Urinary bladder (tissue), 4 donors: ENCODE measurements around the gene IL17B. TPM values are rescaled to one million over a fixed set of nuclear protein-coding genes. Genes with fewer than 3 reads are reported as not detected.
A peak's percentile ranks its signal among the peaks of the same experiment; 100 is the strongest.

Experiments
- DNase-seq: peaks from one replicate; pipeline ENCODE4 v3.0.0-alpha.2; 2015; ENCODE audit errors: extremely low spot score
- H3K27ac ChIP-seq: one replicate; pipeline ENCODE4 v1.5.1; 2013; ENCODE audit warnings: low read depth, mild to moderate bottlenecking, moderate library complexity
- H3K36me3 ChIP-seq: one replicate; pipeline ENCODE4 v1.6.1; 2013; ENCODE audit warnings: mild to moderate bottlenecking, moderate library complexity; ENCODE audit not compliant: insufficient read depth
- H3K4me1 ChIP-seq: one replicate; pipeline ENCODE4 v1.6.1; 2013; ENCODE audit warnings: mild to moderate bottlenecking, moderate library complexity; ENCODE audit not compliant: insufficient read depth
- H3K4me3 ChIP-seq: one replicate; pipeline ENCODE4 v1.5.1; 2013; ENCODE audit warnings: low read depth, low read length
- WGBS: extraction: QIAGEN DNeasy Blood & Tissue Kit; methylation state at CpG from one replicate; pipeline ENCODE4 v1.1.7; 2013; 5-methylcytosine and 5-hydroxymethylcytosine counted together
- polyA plus RNA-seq: library from polyadenylated mRNA; stranded (reverse); fragments of 200-250 nt; gene quantifications from one replicate; pipeline ENCODE4 v1.2.3, GENCODE V29; 2013
- total RNA-seq: library from RNA; depleted of rRNA; stranded (reverse); fragments of >200 nt; gene quantifications from one replicate; pipeline ENCODE4 v1.2.3, GENCODE V29; 2014
- donor health status: healthy with polysubstance abuse.
- donor health status: healthy.

IL17B gene
- total and polyA plus RNA-seq, 2 donors = 3.7 to 8.9 TPM

DNA sequence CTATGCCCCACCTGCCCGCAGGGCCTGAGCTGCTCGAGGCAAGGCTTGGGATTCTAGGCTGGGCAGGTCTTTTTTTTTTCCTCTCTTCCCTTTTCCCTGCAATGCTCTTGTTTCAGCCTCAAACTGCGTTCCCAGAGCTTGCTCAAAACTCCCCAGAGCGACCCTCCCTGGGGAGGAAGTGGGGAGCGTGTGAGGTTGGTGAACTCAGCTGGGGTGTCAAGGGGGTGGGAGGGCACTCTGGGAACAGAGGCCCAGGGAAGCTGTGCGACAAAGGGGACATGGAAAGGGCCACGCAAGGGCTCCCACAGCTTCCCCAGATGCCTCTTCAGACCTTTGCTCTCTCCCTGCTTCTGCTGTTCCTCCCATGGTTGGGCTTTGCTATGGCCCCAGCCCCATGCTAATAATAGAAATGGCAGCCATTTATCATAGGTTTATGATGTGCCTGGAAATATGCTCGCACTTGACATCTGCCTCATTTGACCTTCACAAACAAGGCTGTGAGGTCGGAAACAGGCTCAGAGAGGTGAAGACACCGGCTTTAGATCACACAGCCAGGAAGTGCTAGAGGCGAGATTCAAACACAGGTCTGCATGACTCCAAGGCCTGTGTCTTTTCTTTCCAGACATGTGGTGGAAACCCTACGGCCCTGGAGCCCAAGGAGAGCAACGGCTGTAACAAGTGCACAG, 40.9 kb upstream of the IL17B start:
- H3K4me1 ChIP-seq = no peaks in the 10 kb centered on the region
- peak overlapping the region; percentile 30 for H3K27ac ChIP-seq
- no peak for DNase-seq
- no peak overlapping the region for H3K4me3 ChIP-seq
- WGBS = 33% methylated on average over 13 of the region's 13 CpGs
- H3K36me3 ChIP-seq = peaks cover 1% of the 10 kb centered on the region

DNA sequence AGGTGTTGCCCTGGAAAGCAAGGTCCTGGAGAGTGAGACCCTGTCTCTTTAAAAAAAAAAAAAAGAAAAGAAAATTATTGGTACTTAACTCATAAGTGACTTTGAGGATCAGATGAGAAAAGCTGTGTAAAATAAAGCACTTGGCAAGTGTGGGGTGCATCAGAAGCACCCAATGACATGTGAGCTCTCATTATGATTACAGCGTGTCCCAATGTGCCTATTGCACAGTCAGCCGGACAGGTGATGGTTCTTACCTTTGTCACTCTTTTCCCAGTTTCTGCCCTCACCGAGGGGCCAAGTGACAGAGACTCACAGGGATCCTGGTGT, 40.4 kb upstream of the IL17B start:
- H3K27ac ChIP-seq = peak overlapping the region; percentile 30
- no peak for DNase-seq
- H3K36me3 ChIP-seq = peaks cover 1% of the 10 kb centered on the region
- 40% methylated on average over 3 of the region's 3 CpGs for WGBS
- no peak overlapping the region for H3K4me3 ChIP-seq
- no peaks in the 10 kb centered on the region for H3K4me1 ChIP-seq

DNA sequence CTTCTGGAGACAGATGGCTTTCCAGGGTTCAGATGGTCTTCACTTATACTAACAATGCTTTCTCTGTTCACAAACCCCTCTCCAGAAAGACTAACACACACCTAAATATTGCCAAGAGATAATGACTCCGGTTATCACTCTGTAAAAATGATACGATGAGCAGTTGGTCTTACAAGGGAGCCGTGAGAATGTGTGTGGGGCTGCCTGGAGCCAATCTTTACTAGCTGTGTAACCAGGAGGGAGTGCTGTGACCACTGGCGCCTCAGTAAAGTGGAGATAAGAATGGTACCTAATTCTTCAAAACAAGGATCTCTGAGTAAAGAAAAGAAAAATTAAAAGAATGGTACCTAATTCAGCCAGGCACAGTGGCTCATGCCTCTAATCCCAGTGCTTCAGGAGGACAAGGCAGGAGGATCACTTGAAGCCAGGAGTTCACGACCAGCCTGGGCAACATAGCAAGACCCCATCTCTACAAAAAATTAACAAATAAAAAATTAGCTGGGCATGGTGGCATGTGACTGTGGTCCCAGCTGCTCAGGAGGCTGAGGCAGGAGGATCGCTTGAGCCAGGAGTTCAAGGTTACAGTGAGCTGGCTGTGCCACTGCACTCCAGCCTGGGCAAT, 39.9 kb upstream of the IL17B start:
- H3K36me3 ChIP-seq = peaks cover 1% of the 10 kb centered on the region
- H3K27ac ChIP-seq = peak overlapping the region; percentile 25
- no peaks in the 10 kb centered on the region for H3K4me1 ChIP-seq
- WGBS = 35% methylated on average over 6 of the region's 6 CpGs
- no peak for DNase-seq
- no peak overlapping the region for H3K4me3 ChIP-seq

DNA sequence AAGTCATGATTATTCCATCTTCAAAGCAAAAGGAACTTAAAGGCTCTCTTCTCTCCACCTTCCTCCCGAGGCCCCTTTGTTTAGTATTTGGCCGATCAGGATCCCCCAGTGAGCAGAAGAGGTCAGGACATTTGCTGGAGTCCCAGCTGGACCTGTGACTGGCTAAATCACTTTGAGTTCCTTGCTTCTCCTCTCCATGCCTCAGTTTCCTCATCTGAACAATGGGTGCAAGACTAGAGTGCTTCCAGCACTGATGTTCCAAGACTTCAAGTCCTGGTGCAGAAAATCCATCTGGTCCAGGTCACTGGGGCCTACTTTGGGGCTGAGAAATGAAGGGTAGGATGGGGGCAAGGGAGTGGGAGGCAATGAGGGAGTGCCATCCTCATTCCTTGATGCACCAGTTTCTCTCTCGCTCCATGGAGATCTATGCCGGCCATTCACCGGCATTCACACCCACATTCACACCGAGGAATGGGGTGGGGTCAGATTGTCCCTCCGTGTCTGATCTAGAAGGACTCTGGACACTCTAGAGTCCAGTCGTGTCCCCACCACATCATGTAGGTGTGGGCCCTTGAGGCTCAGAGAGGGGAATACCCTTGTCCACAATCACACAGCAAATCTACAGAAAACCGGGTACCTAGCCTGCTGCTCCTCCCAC, 38.7 kb upstream of the IL17B start:
- no peak overlapping the region for H3K4me3 ChIP-seq
- H3K4me1 ChIP-seq = no peaks in the 10 kb centered on the region
- peak overlapping the region; percentile 53 for H3K27ac ChIP-seq
- WGBS = 33% methylated on average over 9 of the region's 9 CpGs
- H3K36me3 ChIP-seq = peaks cover 1% of the 10 kb centered on the region
- DNase-seq = no peak

DNA sequence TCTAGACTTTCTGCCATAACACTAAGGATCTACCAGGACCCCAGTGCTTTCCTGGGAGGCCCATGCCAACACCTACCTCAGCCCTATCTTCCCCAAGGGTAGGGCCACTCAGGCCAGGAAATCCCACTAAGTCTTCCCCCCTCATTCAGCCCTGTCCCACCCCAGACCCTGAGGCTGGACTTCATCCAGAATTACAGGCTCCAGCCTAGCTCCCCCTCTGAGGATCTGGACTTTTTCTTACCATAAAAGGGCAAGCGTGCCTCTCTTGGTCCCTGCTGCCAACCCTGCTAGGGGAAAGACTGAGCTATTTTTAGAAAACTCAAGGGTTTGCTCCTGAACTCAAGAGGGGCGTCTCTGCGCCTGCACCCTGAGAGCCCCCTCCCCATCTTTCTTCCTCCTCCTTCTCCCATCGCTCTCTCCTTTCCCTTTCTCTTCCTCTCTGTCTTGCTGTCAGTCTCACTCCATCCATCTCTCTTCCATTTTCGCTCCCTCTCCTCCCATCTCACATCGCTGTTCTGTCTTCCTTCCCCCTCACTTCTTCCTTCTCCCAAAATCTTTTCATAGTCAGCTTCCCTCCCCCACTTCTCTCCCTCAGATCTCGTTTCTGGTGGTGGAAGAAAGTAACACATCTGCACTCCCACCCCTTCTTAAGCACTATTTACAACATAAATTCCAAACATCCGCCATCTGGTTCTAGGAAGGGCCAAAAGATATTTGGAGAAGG, 38.1 kb upstream of the IL17B start:
- DNase-seq = peak; percentile 76
- H3K4me1 ChIP-seq = no peaks in the 10 kb centered on the region
- H3K4me3 ChIP-seq = no peak overlapping the region
- peak overlapping the region; percentile 63 for H3K27ac ChIP-seq
- peaks cover 1% of the 10 kb centered on the region for H3K36me3 ChIP-seq
- 22% methylated on average over 8 of the region's 8 CpGs for WGBS

DNA sequence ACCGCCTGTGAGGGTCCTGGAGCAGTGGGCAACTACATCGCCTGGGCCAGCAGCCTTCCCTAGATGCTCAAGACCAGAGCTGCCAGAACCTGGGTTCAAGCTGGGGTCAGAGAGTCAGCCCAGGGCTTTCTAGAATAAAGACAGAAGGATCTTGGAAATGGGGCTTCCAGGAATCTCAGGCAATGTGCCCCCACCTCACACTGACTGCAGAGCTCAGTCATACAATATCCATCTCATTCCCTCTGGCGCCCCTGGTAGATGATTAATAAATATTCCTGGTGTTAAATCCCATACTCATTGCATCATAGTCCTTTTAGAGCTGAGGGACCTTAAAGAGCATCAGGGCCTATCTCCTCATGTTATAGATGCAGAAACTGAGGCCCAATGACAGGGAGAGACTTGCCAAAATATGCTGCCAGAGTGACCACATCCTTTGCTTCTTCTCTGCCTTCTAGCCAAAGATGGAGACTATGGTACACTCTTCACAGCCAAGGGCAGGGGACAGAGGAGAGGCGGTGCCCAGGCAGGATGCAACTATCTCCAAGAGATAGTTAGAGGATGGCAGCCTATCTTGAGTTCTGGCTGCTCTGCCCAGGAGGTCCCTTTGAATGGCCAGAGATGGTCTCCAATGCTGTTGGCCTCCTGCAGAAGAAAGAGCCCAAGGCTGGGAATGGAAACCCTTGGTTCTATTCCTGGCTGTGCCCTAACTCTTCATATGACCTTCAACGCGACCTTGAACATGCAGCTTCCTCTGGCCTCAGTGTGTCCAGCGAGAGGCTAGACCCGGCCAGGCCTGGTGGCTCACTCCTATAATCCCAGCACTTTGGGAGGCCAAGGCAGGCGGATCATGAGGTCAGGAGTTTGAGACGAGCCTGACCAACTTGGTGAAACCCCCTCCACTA, 36.2 kb upstream of the IL17B start:
- H3K27ac ChIP-seq = peak overlapping the region; percentile 7
- no peaks in the 10 kb centered on the region for H3K4me1 ChIP-seq
- H3K4me3 ChIP-seq = no peak overlapping the region
- WGBS = 43% methylated on average over 10 of the region's 10 CpGs
- H3K36me3 ChIP-seq = no peaks in the 10 kb centered on the region
- no peak for DNase-seq

DNA sequence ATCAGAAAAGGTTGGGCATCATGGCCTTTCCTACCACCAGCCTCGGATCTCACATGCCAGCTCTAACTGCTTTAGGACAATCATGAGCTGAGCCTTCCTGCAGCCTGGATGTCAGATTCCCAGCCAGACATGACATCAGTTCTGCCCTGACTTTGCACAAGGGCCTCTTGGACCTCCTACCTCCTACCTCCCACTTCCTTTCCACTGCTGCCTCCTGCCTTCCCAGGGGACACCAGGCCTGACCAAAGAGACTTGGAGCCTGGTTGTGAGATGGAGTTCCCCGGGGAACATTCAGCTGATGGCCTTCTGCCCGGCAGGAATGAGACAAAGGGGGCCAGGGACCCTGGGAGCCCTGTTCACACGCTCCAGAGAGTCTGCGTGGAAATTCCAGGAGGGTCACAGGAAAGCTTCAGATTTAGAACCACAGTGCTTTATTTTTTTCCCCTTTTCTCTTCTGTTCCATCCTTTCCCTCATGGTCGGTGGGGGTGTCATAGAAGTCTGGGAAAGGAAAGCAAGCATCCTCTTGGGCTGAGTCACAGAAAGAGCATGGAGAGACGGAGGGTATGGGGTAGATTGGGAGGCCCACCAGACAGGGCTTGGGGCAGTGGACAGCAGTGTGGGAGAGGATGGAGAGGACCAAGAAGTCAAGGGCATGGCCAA, 35.4 kb upstream of the IL17B start:
- no peaks in the 10 kb centered on the region for H3K36me3 ChIP-seq
- peak overlapping the region; percentile 42 for H3K27ac ChIP-seq
- no peak for DNase-seq
- no peaks in the 10 kb centered on the region for H3K4me1 ChIP-seq
- H3K4me3 ChIP-seq = no peak overlapping the region
- 21% methylated on average over 7 of the region's 7 CpGs for WGBS

DNA sequence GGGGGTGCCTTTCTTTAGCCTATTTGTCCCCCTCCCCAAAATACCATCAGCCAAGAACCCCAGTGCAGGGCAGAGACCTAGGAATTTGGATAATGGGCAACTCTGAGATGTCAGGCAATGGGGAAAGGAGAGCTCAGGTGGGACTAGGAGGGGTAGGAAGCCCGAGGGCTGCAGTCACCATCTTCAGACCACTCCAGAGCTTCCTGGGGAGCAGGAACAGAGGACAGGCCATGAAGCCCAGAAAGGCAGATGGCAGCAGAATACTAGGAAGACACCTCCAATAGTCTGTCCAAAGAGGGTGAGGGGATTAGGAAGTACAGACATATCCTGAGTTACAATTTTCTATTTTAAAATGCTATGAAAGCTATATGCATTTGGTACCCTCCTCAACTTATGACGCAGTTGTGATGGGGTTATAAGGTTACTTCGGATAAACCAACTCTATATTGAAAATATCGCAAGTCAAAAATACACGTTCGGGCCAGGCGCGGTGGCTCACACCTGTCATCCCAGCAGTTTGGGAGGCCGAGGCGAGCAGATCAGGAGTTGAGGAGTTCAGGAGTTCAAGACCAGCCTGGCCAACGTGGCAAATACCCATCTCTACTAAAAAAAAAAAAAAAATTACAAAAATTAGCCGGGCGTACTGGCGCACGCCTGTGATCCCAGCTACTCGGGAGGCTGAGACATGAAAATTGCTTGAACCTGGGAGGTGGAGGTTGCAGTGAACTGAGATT, 34.6 kb upstream of the IL17B start:
- 40% methylated on average over 16 of the region's 16 CpGs for WGBS
- H3K4me3 ChIP-seq = peak overlapping the region; percentile 2
- H3K36me3 ChIP-seq = no peaks in the 10 kb centered on the region
- no peak for DNase-seq
- H3K27ac ChIP-seq = no peak overlapping the region
- H3K4me1 ChIP-seq = no peaks in the 10 kb centered on the region

DNA sequence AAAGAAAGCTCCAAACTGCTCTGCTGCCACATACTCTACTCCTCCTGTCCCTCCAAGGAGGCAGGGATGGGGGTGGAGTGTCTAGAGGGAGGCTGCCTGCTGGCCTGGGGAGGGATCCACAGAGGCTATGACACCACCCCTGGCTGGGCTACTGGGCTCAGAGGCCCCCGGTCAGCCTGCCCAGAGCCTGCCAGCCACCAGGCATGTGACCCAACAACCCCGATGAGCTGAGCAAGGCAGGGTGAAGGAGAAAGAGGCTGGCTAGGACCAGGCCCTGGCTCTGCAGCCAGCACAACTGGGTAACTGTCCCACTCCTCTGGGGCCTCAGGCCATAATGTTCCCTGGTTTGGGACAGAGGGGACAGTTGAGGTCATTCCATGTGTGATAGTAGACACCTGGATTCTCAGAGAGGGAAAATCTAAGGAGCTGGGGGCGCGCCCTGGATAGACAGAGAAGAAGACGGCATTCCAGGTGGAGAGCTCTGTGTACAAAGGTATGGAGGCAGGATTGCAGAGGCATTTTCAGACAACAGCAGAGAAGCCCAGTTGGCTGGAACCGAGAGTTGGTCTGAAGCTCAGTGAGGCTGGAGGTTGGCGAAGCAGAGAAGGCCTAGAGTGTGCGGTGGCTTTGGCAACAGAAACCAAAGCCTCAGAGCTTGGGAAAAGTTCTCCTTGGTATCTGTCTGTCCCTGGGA, 33.8 kb upstream of the IL17B start:
- Histone ChIP-seq H3K36me3 (no peaks in the 10 kb centered on the region), H3K4me1 (no peaks in the 10 kb centered on the region), H3K4me3 (peak overlapping the region; percentile 2), H3K27ac (peak overlapping the region; percentile 38)
- no peak for DNase-seq
- 48% methylated on average over 8 of the region's 8 CpGs for WGBS

DNA sequence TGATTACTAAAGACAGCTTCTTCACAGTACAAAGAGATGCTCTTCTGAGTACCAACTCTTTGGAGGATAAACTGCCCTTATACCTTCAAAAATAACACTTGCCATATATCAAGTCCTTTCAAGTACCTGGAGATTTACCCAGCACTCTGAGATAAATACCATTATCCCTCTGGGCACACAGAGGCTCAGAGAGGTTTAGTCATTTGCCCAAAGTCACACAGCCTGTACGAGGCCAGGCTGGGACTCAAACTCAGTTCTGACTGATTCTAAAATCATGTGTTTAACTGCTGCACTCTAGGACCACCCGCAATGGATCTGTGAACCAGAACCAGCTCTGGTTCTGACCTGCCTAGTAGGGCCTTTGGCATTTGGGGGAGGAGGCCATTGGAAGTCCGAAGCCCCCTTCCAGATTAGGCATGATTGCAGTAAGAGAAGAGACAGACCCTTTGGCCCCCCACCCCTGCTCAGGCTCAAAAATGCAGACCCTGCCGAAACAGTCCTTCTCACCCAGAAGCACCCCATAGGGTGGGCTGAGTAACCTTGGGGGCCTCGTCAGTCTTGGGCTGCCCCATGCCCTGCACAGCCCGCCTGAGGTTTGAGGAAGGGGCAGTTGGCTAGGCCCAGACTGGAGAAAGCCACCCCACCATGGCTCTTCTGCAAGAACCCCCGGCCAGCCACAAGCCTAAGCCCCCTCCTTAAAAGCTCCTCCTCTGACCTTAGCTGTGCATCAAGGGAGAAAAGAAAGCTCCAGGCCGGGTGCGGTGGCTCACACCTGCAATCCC, 32.8 kb upstream of the IL17B start:
- Histone ChIP-seq H3K4me1 (no peaks in the 10 kb centered on the region), H3K4me3 (peak overlapping the region; percentile 63), H3K36me3 (no peaks in the 10 kb centered on the region), H3K27ac (peak overlapping the region; percentile 62)
- DNase-seq = no peak
- WGBS = 38% methylated on average over 9 of the region's 9 CpGs

DNA sequence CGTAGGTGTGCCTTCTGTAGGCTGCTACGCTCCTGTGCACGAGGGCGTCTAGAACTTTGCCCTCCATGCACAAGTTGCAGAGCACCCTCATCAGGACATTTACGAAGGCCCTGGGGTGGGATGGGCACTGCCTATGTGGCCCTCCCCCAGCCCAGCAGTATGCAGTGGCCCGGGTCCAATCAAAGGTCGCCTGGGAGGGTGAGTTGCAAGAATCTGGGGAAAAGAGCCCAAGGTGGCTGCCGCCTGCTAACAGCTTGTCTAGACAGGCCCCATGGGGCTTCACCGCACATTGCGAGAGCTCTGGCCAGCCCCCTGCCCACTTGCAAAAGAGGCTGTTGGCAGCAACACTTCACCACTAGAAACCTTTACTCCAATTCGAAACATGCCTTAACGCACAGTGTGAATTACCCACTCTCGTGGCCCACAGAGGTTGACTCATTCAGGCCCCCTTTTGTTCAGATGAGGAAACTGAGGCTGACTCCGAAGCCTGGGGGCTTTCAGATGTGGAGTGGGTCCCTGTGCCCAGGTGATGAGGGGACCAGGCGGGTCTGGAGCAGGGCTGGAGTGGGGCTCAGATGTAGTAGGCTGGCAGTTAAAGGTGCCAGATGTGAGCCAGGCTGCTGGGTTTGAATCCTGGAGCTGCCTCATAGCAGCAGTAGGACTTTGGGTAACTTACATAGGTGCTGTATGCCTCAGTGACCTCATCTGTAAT, 31.8 kb upstream of the IL17B start:
- WGBS = 35% methylated on average over 15 of the region's 15 CpGs
- Histone ChIP-seq H3K4me1 (no peaks in the 10 kb centered on the region), H3K27ac (peak overlapping the region; percentile 75), H3K4me3 (peak overlapping the region; percentile 63), H3K36me3 (no peaks in the 10 kb centered on the region)
- no peak for DNase-seq
